IMR-90 (cell line): Measurements from ENCODE around the gene PGC. TPM values are rescaled to one million over a fixed set of nuclear protein-coding genes. Genes with fewer than 3 reads are reported as not detected.

ENCODE experiments used
- ATAC-seq: fragments of 200-7000 bp; cut with Tn5 transposase; 2 replicates; pipeline ENCODE4 v1.9.1; 2020; ENCODE audit warnings: low read depth, mild to moderate bottlenecking, moderate library complexity
- BruUV-seq: library from RNA; stranded (reverse); fragments of 400-500 nt; replicated peaks from 2 replicates; lab custom pipeline; 2021; lab: Mats Ljungman, UMichigan
- CTCF ChIA-PET: fragments of 300-600 bp; formaldehyde crosslinking; extraction: SDS; loops from one replicate; lab custom pipeline; 2021; ENCODE audit warnings: antibody characterized with exemption; lab: Yijun Ruan, JAX
- POLR2A ChIA-PET: fragments of 300-600 bp; sonication (Branson Sonifier 250); formaldehyde crosslinking; loops from one replicate; lab custom pipeline; 2022; ENCODE audit warnings: antibody characterized with exemption; ENCODE audit not compliant: unreplicated experiment; lab: Charles Lee
- DNase-seq: peaks from one replicate; pipeline ENCODE4 v3.0.0; 2013
- H2AFZ ChIP-seq: replicated peaks from 2 replicates; pipeline ENCODE3; 2013; ENCODE audit warnings: low read length, mild to moderate bottlenecking; ENCODE audit not compliant: poor library complexity
- H2AK5ac ChIP-seq: 2 replicates; pipeline ENCODE4 v1.6.1; 2013; ENCODE audit warnings: low read depth, low read length, inconsistent platforms
- H2AK9ac ChIP-seq: replicated peaks from 2 replicates; pipeline ENCODE3; 2013; ENCODE audit warnings: mild to moderate bottlenecking, low read depth, low read length, moderate library complexity; ENCODE audit not compliant: poor library complexity
- H2BK120ac ChIP-seq: 2 replicates; pipeline ENCODE4 v1.6.1; 2013; ENCODE audit warnings: low read depth, low read length, inconsistent platforms
- H2BK15ac ChIP-seq: 3 replicates; pipeline ENCODE4 v1.6.1; 2013; ENCODE audit warnings: low read depth, low read length, inconsistent platforms
- H2BK20ac ChIP-seq: 2 replicates; pipeline ENCODE4 v1.6.1; 2013; ENCODE audit warnings: low read depth, mild to moderate bottlenecking, inconsistent platforms, low read length, moderate library complexity
- H2BK5ac ChIP-seq: 2 replicates; pipeline ENCODE4 v1.6.1; 2013; ENCODE audit warnings: mild to moderate bottlenecking, low read depth, low read length, inconsistent platforms; ENCODE audit not compliant: poor library complexity, severe bottlenecking
- H3K14ac ChIP-seq: replicated peaks from 2 replicates; pipeline ENCODE4 v1.6.1; 2013; ENCODE audit warnings: low read depth, low read length, inconsistent platforms
- H3K18ac ChIP-seq: 2 replicates; pipeline ENCODE4 v1.6.1; 2013; ENCODE audit warnings: low read depth, low read length, control low read depth
- H3K23ac ChIP-seq: 2 replicates; pipeline ENCODE4 v1.6.1; 2013; ENCODE audit warnings: low read depth, low read length, inconsistent platforms
- H3K27ac ChIP-seq: 2 replicates; pipeline ENCODE4 v1.5.1; 2013; ENCODE audit warnings: mild to moderate bottlenecking, control low read depth, low read length; ENCODE audit not compliant: insufficient read depth
- H3K27me3 ChIP-seq: 2 replicates; pipeline ENCODE4 v1.6.1; 2013; ENCODE audit warnings: low read length; ENCODE audit not compliant: control insufficient read depth, insufficient read depth
- H3K36me3 ChIP-seq: 2 replicates; pipeline ENCODE4 v1.6.1; 2013; ENCODE audit warnings: low read length, mixed read lengths; ENCODE audit not compliant: control insufficient read depth, insufficient read depth
- H3K4ac ChIP-seq: 2 replicates; pipeline ENCODE4 v1.6.1; 2013; ENCODE audit warnings: low read depth, low read length, inconsistent platforms
- H3K4me1 ChIP-seq: 2 replicates; pipeline ENCODE4 v1.6.1; 2013; ENCODE audit warnings: low read length, mixed read lengths; ENCODE audit not compliant: control insufficient read depth, insufficient read depth
- H3K4me2 ChIP-seq: 2 replicates; pipeline ENCODE4 v1.6.1; 2013; ENCODE audit warnings: low read depth, mild to moderate bottlenecking, control low read depth, low read length, moderate library complexity
- H3K4me3 ChIP-seq: 2 replicates; pipeline ENCODE4 v1.5.1; 2013; ENCODE audit warnings: low read depth, mild to moderate bottlenecking, control low read depth, low read length, moderate library complexity; ENCODE audit not compliant: insufficient read depth
- H3K56ac ChIP-seq: 2 replicates; pipeline ENCODE4 v1.6.1; 2013; ENCODE audit warnings: low read length, inconsistent platforms; ENCODE audit not compliant: insufficient read depth; ENCODE audit errors: extremely low read depth
- H3K79me1 ChIP-seq, 2 experiments: 2 replicates each; pipeline ENCODE4 v1.6.1; 2013; ENCODE audit warnings: low read length in 2 of 2, inconsistent platforms in 1 of 2, low read depth in 1 of 2
- H3K9ac ChIP-seq: 2 replicates; pipeline ENCODE4 v1.6.1; 2013; ENCODE audit warnings: low read depth, low read length, control low read depth
- H3K9me1 ChIP-seq: 2 replicates; pipeline ENCODE4 v1.6.1; 2013; ENCODE audit warnings: low read length, inconsistent platforms; ENCODE audit not compliant: insufficient read depth
- H3K9me3 ChIP-seq: 2 replicates; pipeline ENCODE4 v1.6.1; 2013; ENCODE audit warnings: low read length; ENCODE audit not compliant: control insufficient read depth, insufficient read depth
- H4K20me1 ChIP-seq: 2 replicates; pipeline ENCODE4 v1.6.1; 2013; ENCODE audit warnings: low read length, inconsistent platforms; ENCODE audit not compliant: insufficient read depth
- H4K5ac ChIP-seq: 2 replicates; pipeline ENCODE4 v1.6.1; 2013; ENCODE audit warnings: mild to moderate bottlenecking, low read depth, low read length, control low read depth
- H4K8ac ChIP-seq, 2 experiments: 2 replicates each; pipeline ENCODE4 v1.6.1; 2013; ENCODE audit warnings: low read depth in 2 of 2, low read length in 2 of 2, control low read depth in 1 of 2, inconsistent platforms in 1 of 2
- H4K91ac ChIP-seq: 2 replicates; pipeline ENCODE4 v1.6.1; 2013; ENCODE audit warnings: low read depth, low read length, inconsistent platforms; ENCODE audit not compliant: insufficient read depth
- CHD1 ChIP-seq: IDR thresholded peaks from 2 replicates; pipeline ENCODE4 v1.6.1; 2012; ENCODE audit warnings: low read depth, low read length, improper control_type of control experiment
- MAZ ChIP-seq: IDR thresholded peaks from 2 replicates; pipeline ENCODE4 v1.6.1; 2012; ENCODE audit warnings: low read depth, mild to moderate bottlenecking, low read length, improper control_type of control experiment, moderate library complexity, borderline replicate concordance
- RCOR1 ChIP-seq: IDR thresholded peaks from 2 replicates; pipeline ENCODE4 v1.6.1; 2012; ENCODE audit warnings: mild to moderate bottlenecking, low read length, improper control_type of control experiment; ENCODE audit not compliant: insufficient replicate concordance
- SMC3 ChIP-seq: fragments of 150-350 bp; IDR thresholded peaks from 2 replicates; pipeline ENCODE4 v1.6.1; 2016; ENCODE audit warnings: low read depth, mild to moderate bottlenecking, antibody characterized with exemption, low read length, moderate library complexity
- WGBS, 2 experiments: methylation state at CpG; one replicate each; pipeline versions ENCODE4 v1.1.5 to v1.1.7; 2013; ENCODE audit warnings: missing lambda C conversion rate in 2 of 2; ENCODE audit not compliant: insufficient read length in 1 of 2; ENCODE audit errors: extremely low coverage in 2 of 2; 5-methylcytosine and 5-hydroxymethylcytosine counted together
- dilution Hi-C: fragments of 300-500 bp; cut with HindIII; formaldehyde crosslinking; loops from one replicate; pipeline ENCODE4 v1.14.3; 2018; ENCODE audit warnings: low sequenced_read_pairs; ENCODE audit not compliant: unreplicated experiment
- in situ Hi-C: fragments of 300-500 bp; cut with MboI; formaldehyde crosslinking; loops from 3 replicates; pipeline ENCODE4 v1.14.3; 2019; ENCODE audit warnings: low sequenced_read_pairs, inconsistent platforms, mixed read lengths
- intact Hi-C: fragments of 100-400 bp; cut with micrococcal nuclease; formaldehyde crosslinking; loops from 2 replicates; pipeline ENCODE4 v1.10.0; 2022
- polyA plus RNA-seq, 3 experiments: library from polyadenylated mRNA; depleted of rRNA; stranded (reverse); fragments of >200 nt; gene quantifications; 2 replicates each; pipeline ENCODE4 v1.2.3, GENCODE V29; 2012; ENCODE audit warnings: low replicate concordance in 1 of 3
- total RNA-seq: library from RNA; depleted of rRNA; stranded (reverse); fragments of >200 nt; gene quantifications from 2 replicates; pipeline ENCODE4 v1.2.3, GENCODE V29; 2012

PGC gene
- total and polyA plus RNA-seq, 2 of the 4 experiments (the other 2 are of a cell fraction) = not detected

- H3K27me3 ChIP-seq = no peaks in the 10 kb centered on the region
- H3K56ac ChIP-seq = no peak overlapping the region
- no peak overlapping the region for H3K27ac ChIP-seq
- intact Hi-C loops = loop anchor here (5.0 to 10.0 kb wide), 3 partner anchors 154 to 432 kb away; partner anchors contain the start of gene MRPS10
- in situ Hi-C loops = loop anchor here (5.0 to 10.0 kb wide), 2 partner anchors 152 to 264 kb away; no protein-coding TSS in a partner anchor
- H2BK120ac ChIP-seq = no peak overlapping the region
- no TSS peak for BruUV-seq
- H3K4me2 ChIP-seq = no peak overlapping the region
- 100% methylated on average over 1 of the region's 6 CpGs; no CpG with 5 or more reads in 1 of the 2 experiments for WGBS, 2 experiments
- POLR2A ChIA-PET = no interaction called here
- no peak for TF ChIP-seq MAZ
- TF ChIP-seq RCOR1 = no peak
- no peak for TF ChIP-seq CHD1
- TF ChIP-seq SMC3 = no peak
- no peak overlapping the region for H4K5ac ChIP-seq
- H2AK5ac ChIP-seq = no peak overlapping the region
- no peaks in the 10 kb centered on the region for H3K36me3 ChIP-seq
- H2AK9ac ChIP-seq = no peak overlapping the region
- no peak overlapping the region for H3K9ac ChIP-seq
- H2BK5ac ChIP-seq = no peak overlapping the region
- no peak overlapping the region for H3K18ac ChIP-seq
- H3K9me1 ChIP-seq = no peaks in the 10 kb centered on the region; the same call in 1 of the 2 replicates
- no peak for DNase-seq
- dilution Hi-C loops = no loop called here
- no peaks in the 10 kb centered on the region for H4K20me1 ChIP-seq
- H3K4ac ChIP-seq = no peak overlapping the region
- H3K79me1 ChIP-seq = peaks cover 15 to 41% of the 10 kb centered on the region in 2 experiments
- no peak overlapping the region for H4K8ac ChIP-seq
- no peak overlapping the region for H2BK15ac ChIP-seq
- H3K4me3 ChIP-seq = no peak overlapping the region
- no peaks in the 10 kb centered on the region for H3K9me3 ChIP-seq
- H3K23ac ChIP-seq = no peak overlapping the region
- no peak overlapping the region for H4K91ac ChIP-seq
- H3K4me1 ChIP-seq = peaks cover 16% of the 10 kb centered on the region
- no peak overlapping the region for H3K14ac ChIP-seq
- no peak overlapping the region for H2BK20ac ChIP-seq
- H2AFZ ChIP-seq = no peak overlapping the region
- ATAC-seq = no peak
- CTCF ChIA-PET = no interaction called here
Measured at GRCh38 chr6:41783106-41783780, 36.0 kb upstream of the PGC start.
